ENCODE data around the gene KCNQ5.

The KCNQ5 gene

GRCh38 chr6:72810571-72811280, 188.9 kb downstream of the KCNQ5 start:
- no peak for DNase-seq

DNA sequence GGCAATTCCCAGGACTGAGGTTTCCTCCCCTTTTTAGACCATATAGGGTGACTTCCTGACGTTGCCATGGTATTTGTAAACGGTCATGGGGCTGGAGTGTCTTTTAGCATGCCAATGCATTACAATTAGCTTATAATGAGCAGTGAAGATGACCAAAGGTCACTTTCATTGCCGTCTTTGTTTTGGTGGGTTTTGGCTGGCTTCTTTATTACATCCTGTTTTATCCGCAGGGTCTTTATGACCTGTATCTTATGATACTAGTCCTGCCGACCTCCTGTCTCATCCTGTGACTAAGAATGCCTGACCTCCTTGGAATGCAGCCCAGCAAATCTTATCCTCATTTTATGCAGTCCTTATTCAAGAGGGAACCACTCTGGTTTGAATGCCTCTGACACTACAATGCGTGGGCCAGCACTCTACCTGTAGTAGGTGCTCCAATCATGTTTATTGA, 190.1 kb downstream of the KCNQ5 start:
- peak; percentile 49 for DNase-seq

- DNase-seq: no peak
Observed at GRCh38 chr6:72813807-72814596, 192.1 kb downstream of the KCNQ5 start.

- DNase-seq: no peak
Observed at GRCh38 chr6:72816022-72816421, 194.2 kb downstream of the KCNQ5 start.

DNA sequence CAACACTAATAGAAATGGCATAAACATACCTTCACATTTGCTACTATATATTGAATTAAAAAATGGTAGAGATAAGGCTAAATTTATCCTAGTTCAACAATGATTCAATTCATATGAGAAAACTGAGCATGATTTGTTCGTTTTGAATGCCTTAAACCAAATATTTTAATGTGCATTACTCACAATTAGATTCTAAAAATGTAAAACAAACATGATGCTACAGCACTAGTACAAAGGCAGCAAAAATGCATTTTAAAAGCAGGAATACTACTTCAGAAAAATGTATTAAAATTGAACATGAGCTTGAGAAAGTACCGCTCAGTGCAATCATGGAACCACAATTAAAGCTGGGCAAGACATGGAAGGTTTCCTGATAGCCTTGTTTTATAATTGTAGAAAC, 195.3 kb downstream of the KCNQ5 start:
- no peak for DNase-seq

GRCh38 chr6:72819609-72820008, 197.7 kb downstream of the KCNQ5 start:
- no peak for DNase-seq

- no peak for DNase-seq
Observed at GRCh38 chr6:72820153-72820552, 198.3 kb downstream of the KCNQ5 start.

DNA sequence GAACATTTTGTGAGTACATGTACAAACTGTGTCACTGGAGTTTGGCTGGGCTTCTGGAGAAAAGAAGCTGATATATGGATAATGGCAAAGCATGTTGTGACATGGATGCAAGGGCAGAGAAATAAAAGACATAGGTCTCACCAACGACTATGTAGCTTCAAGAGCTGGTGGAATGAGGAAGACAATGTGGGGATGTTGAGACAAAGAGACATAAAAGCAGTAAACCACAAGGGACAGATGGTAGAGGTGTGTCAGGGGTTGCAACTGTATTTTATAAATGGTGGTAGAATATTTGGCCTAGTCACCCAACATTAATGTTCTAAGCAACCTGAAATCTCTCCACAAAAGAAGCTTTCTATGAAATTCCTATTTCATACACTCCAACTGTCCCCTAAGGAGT, 199.0 kb downstream of the KCNQ5 start:
- no peak for DNase-seq

GRCh38 chr6:72822023-72822422, 200.2 kb downstream of the KCNQ5 start:
- DNase-seq: no peak

DNA sequence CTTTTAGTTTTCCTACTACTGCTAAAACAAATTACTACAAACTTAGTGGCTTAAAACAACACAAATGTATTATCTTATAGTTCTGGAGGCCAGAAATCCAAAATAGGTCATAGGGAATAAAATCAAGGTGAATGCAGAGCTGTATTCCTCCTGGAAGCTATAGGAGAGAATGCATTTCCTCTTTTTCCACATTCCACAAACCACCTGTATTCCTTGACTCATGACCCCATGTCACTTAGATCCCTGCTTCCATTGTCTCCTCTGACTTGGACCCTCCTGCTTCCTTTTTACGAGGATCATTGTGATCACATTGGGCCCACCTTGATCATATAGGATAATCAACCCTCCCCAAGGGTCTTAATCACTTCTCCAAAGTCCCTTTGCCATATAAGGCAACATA, 200.8 kb downstream of the KCNQ5 start:
- no peak for DNase-seq

DNA sequence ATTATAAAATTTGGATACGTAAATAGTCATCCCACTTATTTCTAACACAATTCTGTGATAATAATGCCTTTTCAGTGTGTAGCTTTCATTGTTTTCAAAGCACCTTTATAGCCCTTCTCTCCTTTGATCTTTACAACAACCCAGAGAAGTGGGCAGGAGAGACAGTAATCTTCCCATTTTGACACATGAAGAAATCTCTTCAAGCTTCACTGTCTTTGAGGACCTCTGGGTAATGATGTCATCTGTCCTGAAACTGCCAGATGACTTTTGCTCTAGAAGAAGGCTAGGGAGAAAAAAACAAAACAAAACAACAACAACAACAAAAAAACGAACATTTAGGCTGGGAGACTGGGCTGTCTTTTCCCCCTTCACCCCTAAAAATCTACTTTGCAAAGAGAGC, 203.0 kb downstream of the KCNQ5 start:
- DNase-seq: no peak

GRCh38 chr6:72825315-72825911, 203.5 kb downstream of the KCNQ5 start:
- peak; percentile 46 for DNase-seq

DNA sequence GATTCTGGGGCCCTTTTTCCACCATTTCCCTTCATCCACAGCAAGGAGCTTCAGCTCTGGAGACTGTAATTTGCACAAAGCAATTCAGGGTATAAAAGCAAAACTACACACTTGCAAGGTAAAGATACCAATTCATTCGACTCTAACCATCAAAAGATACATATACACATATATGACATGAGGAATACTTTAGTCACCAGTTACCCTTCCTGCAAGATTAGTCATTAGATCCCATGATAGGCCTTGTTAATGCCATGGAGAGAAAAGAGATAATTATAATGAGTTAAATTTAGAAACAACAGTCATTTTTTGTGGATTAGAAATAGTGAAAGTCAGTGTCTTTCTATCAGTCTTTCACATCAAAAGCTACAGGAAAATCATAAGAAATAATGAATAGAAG, 204.2 kb downstream of the KCNQ5 start:
- DNase-seq: peak; percentile 52

DNA sequence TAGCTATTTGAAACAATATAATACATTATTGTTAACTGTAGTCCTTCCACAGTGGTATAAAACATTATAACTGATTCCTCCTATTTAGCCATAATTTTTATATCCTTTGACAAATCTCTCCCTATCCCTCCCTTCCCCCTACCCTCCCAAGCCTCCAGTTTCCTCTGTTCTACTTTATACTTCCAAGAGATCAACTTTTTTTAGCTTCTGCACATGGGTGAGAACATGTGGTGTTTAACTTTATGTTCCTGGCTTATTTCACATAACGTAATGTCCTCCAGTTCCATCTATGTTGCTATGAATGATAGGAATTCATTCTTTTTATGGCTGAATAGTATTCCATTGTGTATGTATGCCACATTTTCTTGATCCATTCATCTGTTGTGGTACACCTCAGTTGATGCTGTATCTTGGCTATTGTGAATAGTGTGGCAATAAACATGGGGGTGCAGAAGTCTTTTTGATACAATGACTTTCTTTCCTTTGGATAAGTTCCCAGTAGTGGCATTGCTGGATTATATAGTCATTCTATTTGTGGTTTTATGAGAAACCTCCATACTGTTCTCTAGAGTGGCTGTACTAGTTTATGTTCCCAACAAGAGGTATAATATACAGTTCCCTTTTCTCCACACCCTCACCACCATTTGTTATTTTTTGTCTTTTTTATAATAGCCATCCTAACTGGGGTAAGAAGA, 205.0 kb downstream of the KCNQ5 start:
- DNase-seq: peak; percentile 84

DNA sequence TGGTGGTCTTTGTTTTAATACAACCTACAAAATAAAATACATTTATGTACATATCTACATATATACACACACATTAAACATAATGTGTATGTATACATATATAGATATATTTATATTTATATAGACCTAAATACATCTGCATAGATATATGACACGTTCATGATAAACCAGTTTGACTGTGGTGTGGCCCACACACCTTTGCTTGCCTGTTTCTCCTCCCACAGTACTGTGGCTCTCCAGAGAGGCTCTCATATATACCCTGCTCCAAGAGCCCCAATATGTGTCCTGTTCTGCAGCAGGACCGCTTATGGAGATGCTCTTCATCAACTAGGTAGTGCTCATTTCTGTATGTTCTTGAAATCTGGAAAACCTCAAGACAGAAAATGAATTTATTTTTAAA, 207.0 kb downstream of the KCNQ5 start:
- DNase-seq: no peak

DNA sequence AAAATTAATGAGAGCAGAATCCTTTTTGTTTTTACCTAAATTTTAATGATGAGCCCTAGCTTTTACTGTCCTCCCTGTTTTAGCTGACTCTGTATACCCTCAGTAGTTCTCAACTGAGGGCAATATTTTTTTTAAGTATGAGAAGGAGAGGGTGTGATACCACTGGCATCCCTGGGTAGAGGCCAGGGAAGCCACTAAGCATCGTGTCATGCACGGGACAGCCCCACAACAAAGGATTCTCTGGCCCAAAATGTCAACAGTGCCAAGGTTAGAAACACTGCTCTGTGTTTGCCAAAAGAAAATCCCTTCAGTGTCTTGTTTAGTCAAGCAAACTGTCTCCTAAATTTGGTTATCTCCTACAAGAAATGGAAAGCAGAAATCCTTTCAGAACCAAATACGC, 210.4 kb downstream of the KCNQ5 start:
- DNase-seq: peak; percentile 50

DNA sequence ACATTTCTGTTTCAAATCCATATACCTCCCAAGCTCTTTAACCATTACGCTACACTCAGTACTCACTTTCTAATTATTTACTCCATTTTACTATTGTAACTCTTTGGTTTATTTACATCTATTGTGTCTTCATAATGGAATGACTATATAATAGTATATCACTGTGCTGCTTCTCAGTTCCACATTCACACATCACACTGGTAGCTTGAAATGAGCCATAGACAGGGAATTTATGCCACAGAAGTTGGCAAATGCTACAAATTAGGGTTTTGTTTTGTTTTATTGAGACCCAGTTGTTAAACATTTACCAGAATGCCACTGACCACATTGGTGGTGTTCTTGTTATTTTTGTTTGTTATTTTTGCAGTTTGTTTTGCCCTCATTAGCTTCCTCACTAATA, 213.9 kb downstream of the KCNQ5 start:
- no peak for DNase-seq

GRCh38 chr6:72836971-72837370, 215.1 kb downstream of the KCNQ5 start:
- DNase-seq: no peak

GRCh38 chr6:72841195-72841594, 219.3 kb downstream of the KCNQ5 start:
- DNase-seq: no peak

- DNase-seq: no peak
Observed at GRCh38 chr6:72842140-72842539, 220.3 kb downstream of the KCNQ5 start.

DNA sequence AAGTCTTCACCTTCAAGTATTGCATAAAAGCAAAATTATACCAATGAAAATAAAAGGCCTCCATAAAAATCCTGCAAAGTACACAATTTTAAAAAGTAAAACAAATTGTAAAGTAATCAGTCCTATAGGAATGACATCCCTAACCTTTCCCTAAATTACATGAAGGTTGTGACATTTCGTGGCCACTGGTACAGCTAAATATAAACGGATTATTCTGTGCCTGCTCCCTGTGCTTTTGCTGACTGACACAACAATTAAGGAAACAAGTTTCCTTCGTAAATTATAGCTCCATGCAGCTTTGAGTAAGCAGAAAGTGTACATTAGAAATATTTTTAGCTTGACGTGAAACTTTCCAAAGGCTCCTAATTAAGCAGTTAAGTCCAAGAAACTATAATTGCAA, 222.8 kb downstream of the KCNQ5 start:
- DNase-seq: no peak

GRCh38 chr6:72849346-72849745, 227.5 kb downstream of the KCNQ5 start:
- peak; percentile 26 for DNase-seq

DNA sequence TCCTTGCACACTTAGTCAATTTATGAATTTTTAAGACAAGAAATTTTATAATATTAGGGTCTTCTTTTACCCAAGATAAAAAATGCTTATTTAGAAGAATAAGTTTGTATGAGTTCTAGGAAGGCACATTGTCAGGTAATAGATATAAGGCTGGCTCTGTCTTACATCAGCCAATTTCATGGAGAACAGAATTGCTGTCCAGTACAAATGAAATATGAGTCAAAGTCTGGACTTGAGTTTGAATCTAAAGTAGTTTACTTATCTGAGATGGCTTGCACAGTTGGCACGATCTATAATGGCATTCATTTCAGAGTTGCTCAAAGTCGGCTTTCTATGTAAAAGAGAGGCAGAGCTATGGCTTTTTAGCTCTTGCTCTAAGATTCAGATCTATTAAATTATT, 228.2 kb downstream of the KCNQ5 start:
- DNase-seq: no peak
